Gastrocnemius medialis (tissue), 4 donors: ENCODE results near the gene TPRG1L. TPM values are rescaled to one million over a fixed set of nuclear protein-coding genes. Genes with fewer than 3 reads are reported as not detected.

Experiments
- ATAC-seq, 2 donors: fragments of 150-250 bp; one replicate each; pipeline ENCODE4 v1.9.1; 2016
- DNase-seq, 2 donors: peaks; one replicate each; pipeline ENCODE4 v3.0.0-alpha.2; 2019
- H3K27ac ChIP-seq, 4 donors: fragments of 200-600 bp; sonication (generic); 1 replicate in 1 of 4; 2 replicates in 3 of 4; pipeline ENCODE4 v1.5.1; 2016 to 2018; ENCODE audit warnings: mild to moderate bottlenecking in 2 of 4, moderate library complexity in 1 of 4
- H3K27me3 ChIP-seq, 3 donors: fragments of 200-600 bp; sonication (generic) in 2 of 3; 1 replicate in 1 of 3; 2 replicates in 2 of 3; pipeline versions ENCODE4 v1.5.1 to v1.6.0; 2016 to 2019; ENCODE audit warnings: mild to moderate bottlenecking in 1 of 3, moderate library complexity in 1 of 3
- H3K36me3 ChIP-seq, 2 donors: fragments of 200-600 bp; sonication (generic) in 1 of 2; one replicate each; pipeline ENCODE4 v1.5.1; 2017 to 2018
- H3K4me1 ChIP-seq, 2 donors: fragments of 200-600 bp; sonication (generic) in 1 of 2; one replicate each; pipeline ENCODE4 v1.5.1; 2016 to 2017; ENCODE audit warnings: mild to moderate bottlenecking in 2 of 2
- H3K4me3 ChIP-seq, 4 donors: fragments of 200-600 bp; sonication (generic) in 3 of 4; 1 replicate in 1 of 4; 2 replicates in 3 of 4; pipeline ENCODE4 v1.5.1; 2016 to 2019; ENCODE audit warnings: mild to moderate bottlenecking in 2 of 4
- H3K9me3 ChIP-seq, 3 donors: fragments of 200-600 bp; sonication (generic) in 2 of 3; 1 replicate in 1 of 3; 2 replicates in 2 of 3; pipeline ENCODE4 v1.5.1; 2016 to 2019
- CTCF ChIP-seq, 5 experiments: fragments of 450-650 bp in 3 of 5; fragments of 200-600 bp in 2 of 5; sonication (generic) in 2 of 5; IDR thresholded peaks in 4 of 5; conservative IDR thresholded peaks in 1 of 5; 1 replicate in 4 of 5; 2 replicates in 1 of 5; pipeline ENCODE4 v1.5.1; 2016 to 2019; ENCODE audit warnings: antibody characterized with exemption in 5 of 5, mild to moderate bottlenecking in 3 of 5, moderate library complexity in 3 of 5
- POLR2A ChIP-seq, 2 donors: fragments of 450-650 bp; IDR thresholded peaks; one replicate each; pipeline ENCODE4 v1.6.1; 2017; ENCODE audit warnings: antibody characterized with exemption in 2 of 2, mild to moderate bottlenecking in 2 of 2, moderate library complexity in 2 of 2
- in situ Hi-C, 4 donors: fragments of 200-750 bp; cut with MboI; loops; one replicate each; pipeline versions ENCODE4 v1.15.0 to v1.8.0; 2017; ENCODE audit warnings: low sequenced_read_pairs in 4 of 4
- intact Hi-C: fragments of 100-400 bp; cut with DNase I; formaldehyde crosslinking; loops from one replicate; pipeline ENCODE4 v1.15.1; 2023; ENCODE audit warnings: low total_unique reads
- total RNA-seq, 4 donors: library from RNA; depleted of rRNA; stranded (reverse); fragments of >200 nt; gene quantifications; one replicate each; pipeline versions ENCODE4 v1.1.0 to v1.2.3, GENCODE V29; 2016

The TPRG1L gene
- total RNA-seq, 4 donors from 2014 or later = 25.3 to 38.7 (median 30.0) TPM

DNA sequence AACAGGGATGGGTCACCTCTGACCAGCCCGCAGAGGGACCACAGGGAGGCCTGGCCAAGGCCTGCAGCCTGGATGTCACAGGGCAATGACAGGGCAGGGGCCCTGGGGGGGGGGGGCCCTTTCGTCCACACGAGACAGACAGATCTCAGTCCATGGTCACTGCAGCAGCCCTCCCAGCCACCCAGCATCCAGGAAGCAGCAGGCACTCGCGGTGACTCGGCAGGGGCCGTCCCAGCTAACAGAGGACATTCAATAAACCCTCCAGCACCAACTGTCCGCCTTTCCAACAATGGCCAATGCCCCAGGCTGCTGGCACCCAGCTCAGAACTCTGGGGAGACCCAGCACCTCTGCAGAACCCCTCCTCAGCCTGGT lies 46.4 kb upstream of the TPRG1L start:
- Histone ChIP-seq H3K36me3 (no peaks in the 10 kb centered on the region), H3K27ac (no peak overlapping the region), H3K9me3 (no peaks in the 10 kb centered on the region), H3K4me1 (no peaks in the 10 kb centered on the region), H3K4me3 (no peak overlapping the region), H3K27me3 (peaks cover 6 to 27% (median 8%) of the 10 kb centered on the region in 3 donors)
- ATAC-seq (no peak), DNase-seq (no peak)
- intact Hi-C loops (no loop called here), in situ Hi-C loops (no loop called here)
- TF ChIP-seq POLR2A (IDR thresholded peaks at IDR 0.05) (no peak), CTCF (IDR thresholded peaks at IDR 0.05 in 4 of 5, conservative IDR thresholded peaks at IDR 0.05 in 1 of 5) (no peak)

GRCh38 chr1:3578906-3579305 lies 45.9 kb upstream of the TPRG1L start:
- TF ChIP-seq POLR2A (IDR thresholded peaks at IDR 0.05) (no peak), CTCF (IDR thresholded peaks at IDR 0.05 in 4 of 5, conservative IDR thresholded peaks at IDR 0.05 in 1 of 5) (no peak)
- H3K9me3 ChIP-seq = no peaks in the 10 kb centered on the region
- DNase-seq = no peak
- intact Hi-C loops (no loop called here), in situ Hi-C loops (no loop called here)
- ATAC-seq = no peak
- H3K36me3 ChIP-seq = no peaks in the 10 kb centered on the region
- H3K27ac ChIP-seq = no peak overlapping the region
- H3K4me1 ChIP-seq = no peaks in the 10 kb centered on the region
- H3K27me3 ChIP-seq = peaks cover 6 to 27% (median 8%) of the 10 kb centered on the region in 3 donors
- H3K4me3 ChIP-seq = no peak overlapping the region

DNA sequence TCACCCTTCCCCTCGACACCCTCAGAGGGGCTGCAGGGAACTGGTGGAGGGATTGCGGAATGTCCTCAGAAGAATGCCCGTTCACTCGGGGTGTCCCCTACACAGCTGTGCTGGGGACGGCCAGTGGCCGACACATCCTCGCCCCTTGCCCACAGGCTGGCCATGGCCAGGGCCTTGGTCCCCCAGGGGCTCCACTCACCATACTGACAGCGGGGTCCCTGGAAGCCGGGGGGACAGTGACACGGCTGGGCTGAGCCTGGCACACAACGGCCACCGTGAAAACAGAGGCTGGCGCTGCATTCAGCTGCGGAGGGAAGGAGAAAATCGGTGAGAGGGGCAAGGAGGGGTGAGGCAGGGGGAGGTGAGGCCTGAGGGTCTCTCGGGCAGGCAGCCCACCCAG lies 45.2 kb upstream of the TPRG1L start:
- in situ Hi-C loops (no loop called here), intact Hi-C loops (no loop called here)
- no peak overlapping the region for H3K4me3 ChIP-seq
- no peak overlapping the region for H3K27ac ChIP-seq
- ATAC-seq = no peak
- no peak for TF ChIP-seq CTCF (IDR thresholded peaks at IDR 0.05 in 4 of 5, conservative IDR thresholded peaks at IDR 0.05 in 1 of 5)
- TF ChIP-seq POLR2A (IDR thresholded peaks at IDR 0.05) = no peak
- H3K9me3 ChIP-seq = no peaks in the 10 kb centered on the region
- H3K36me3 ChIP-seq = no peaks in the 10 kb centered on the region
- H3K4me1 ChIP-seq = no peaks in the 10 kb centered on the region
- DNase-seq = no peak
- peaks cover 6 to 27% (median 8%) of the 10 kb centered on the region in 3 donors for H3K27me3 ChIP-seq

- intact Hi-C loops = no loop called here
- in situ Hi-C loops = no loop called here
- no peak for ATAC-seq
These were observed 44.6 kb upstream of the TPRG1L start for GRCh38 chr1:3580231-3580630.

More at GRCh38 chr1:3580231-3580630, 44.6 kb upstream of the TPRG1L start:
- Histone ChIP-seq H3K36me3 (no peaks in the 10 kb centered on the region), H3K9me3 (no peaks in the 10 kb centered on the region), H3K27ac (no peak overlapping the region), H3K4me1 (no peaks in the 10 kb centered on the region), H3K27me3 (peaks cover 6 to 27% (median 8%) of the 10 kb centered on the region in 3 donors), H3K4me3 (no peak overlapping the region)
- TF ChIP-seq POLR2A (IDR thresholded peaks at IDR 0.05) (no peak), CTCF (IDR thresholded peaks at IDR 0.05 in 4 of 5, conservative IDR thresholded peaks at IDR 0.05 in 1 of 5) (no peak)
- no peak for DNase-seq
